Renal cortical epithelial cell (primary cell): ENCODE measurements around the gene TRAF3. TPM values are rescaled to one million over a fixed set of nuclear protein-coding genes. Genes with fewer than 3 reads are reported as not detected.

Experiments
- DNase-seq: peaks from one replicate; pipeline ENCODE4 v3.0.0-alpha.2; 2011; ENCODE audit warnings: low read depth
- total RNA-seq: library from RNA; depleted of rRNA; stranded (reverse); fragments of >200 nt; gene quantifications from 2 replicates; pipeline ENCODE4 v1.2.3, GENCODE V29; 2014

Gene TRAF3
- total RNA-seq, 1 donor from 2014 or later, result 59.5 TPM

- no peak for DNase-seq
These were observed 178.6 kb downstream of the TRAF3 start for GRCh38 chr14:102955636-102956408.

DNA sequence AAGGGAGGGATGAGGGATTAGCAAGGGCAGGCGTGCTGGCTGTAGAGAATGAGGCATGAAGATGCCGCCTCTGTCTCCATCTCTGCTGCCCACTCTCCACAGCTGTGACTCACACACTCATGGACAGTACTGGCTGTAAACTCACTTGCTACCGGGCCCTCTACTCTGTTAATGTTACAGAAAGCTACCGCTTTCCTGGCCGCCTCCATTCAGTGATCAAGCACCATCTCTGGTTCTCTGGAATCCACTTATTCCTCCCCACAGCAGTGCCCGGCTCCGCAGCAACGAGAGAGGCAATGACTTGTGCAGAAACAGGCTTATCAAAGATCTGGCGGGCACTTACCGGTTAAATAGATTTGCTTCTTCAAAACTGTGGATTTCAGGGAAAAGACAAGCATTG lies 180.0 kb downstream of the TRAF3 start:
- no peak for DNase-seq

GRCh38 chr14:102958461-102958860 lies 181.2 kb downstream of the TRAF3 start:
- DNase-seq, result no peak

Other genes starting within 250 kb of the TRAF3 start
- 11.6 and 28.0 TPM in 2 replicates for gene RCOR1, start 184.8 kb upstream of the TRAF3 start, total RNA-seq
- gene AMN, start 145.2 kb downstream of the TRAF3 start, total RNA-seq, result 1.4 and 2.5 TPM in 2 replicates